Dermis microvascular lymphatic vessel endothelial cell (primary cell): ENCODE results near the gene LAMTOR2. TPM values are rescaled to one million over a fixed set of nuclear protein-coding genes. Genes with fewer than 3 reads are reported as not detected.
A peak's percentile ranks its signal among the peaks of the same experiment; 100 is the strongest.

Experiments used
- DNase-seq, 2 donors: peaks; one replicate each; pipeline versions ENCODE4 v3.0.0 to v3.0.0-alpha.2; 2010; ENCODE audit warnings: low read depth in 2 of 2
- total RNA-seq: library from RNA; depleted of rRNA; stranded (reverse); fragments of >200 nt; gene quantifications from 2 replicates; pipeline ENCODE4 v1.2.1, GENCODE V29; 2014

LAMTOR2 gene
- total RNA-seq, 1 donor from 2014 or later = 83.2 TPM

- no peak for DNase-seq
Observed at GRCh38 chr1:156075775-156076204, 21.2 kb downstream of the LAMTOR2 start.

DNA sequence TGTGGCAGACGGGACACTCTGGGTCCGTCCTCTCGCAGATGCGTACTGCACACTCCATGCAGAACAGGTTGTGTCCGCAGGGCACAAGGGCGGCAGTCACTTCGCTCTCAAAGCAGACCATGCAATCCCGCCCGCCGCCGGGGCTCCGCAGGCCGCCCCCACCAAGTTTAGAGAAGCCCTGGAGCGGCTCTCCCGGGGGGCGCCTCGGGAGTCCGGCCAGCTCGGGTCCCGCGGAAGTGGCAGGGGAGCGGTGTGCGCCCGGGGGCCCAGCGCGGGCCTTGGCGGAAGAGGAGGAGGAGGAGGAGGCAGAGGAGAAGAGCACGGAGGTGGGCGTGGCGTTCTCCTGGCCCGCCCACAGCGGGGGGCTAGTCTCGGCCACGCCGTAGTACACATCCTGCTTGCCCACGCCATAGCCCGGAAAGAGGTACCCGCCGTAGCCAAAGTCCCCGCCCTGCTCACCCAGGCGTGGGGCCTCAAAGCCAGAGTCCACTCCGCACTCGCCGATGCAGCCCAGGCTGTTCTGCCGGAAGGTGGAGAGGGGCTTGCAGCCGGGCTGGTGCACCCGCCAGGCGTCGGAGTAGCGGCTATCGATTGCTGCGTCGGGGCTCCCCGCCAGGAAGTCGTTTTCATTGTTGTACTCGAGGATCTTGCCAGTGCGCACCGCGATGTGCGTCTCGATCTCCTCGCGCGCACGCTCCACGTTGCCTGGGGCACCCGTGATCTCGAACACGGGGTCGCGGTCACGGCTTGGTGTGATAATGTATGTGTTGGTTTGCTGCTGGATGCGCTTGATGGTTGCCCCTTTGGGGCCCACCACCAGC, 22.2 kb downstream of the LAMTOR2 start:
- DNase-seq = peak in 1 of 2 donors; percentile 46

DNA sequence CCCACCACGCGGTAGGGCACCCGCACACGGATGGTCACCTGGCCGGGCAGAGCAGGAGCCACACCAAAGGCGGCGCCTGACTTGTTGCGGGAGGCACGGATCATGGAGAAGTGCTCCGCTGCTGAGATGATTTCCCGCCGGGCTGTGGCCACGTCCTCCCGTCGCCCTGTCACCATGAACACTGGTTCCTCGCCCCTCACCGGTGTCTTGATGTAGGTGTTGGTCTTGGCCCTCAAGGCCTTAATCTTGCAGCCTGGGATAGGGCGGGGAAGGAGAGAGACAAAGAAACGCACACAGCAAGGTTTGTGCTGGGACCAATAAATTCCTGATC, 22.8 kb downstream of the LAMTOR2 start:
- DNase-seq = no peak

- DNase-seq = no peak
Observed at GRCh38 chr1:156078728-156079127, 24.1 kb downstream of the LAMTOR2 start.

DNA sequence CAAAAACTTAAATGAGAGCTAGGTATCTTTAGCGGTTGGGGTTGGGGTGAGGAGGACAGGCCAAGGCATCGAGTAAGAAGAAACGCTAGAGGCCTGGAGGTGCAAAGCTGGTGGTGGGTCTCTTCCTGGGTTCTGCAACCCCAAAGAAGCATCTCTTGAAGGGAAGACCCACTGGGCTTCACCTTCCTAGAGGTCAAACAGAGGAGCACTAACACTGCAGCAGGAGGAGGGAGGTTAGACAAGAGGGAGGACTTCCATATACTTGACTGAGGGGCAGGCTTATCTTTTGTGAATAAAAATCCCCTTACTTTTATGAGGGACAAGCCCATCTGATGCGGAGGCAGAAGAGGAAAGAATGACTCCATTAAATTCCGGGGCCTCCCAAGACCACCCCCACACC, 25.2 kb downstream of the LAMTOR2 start:
- DNase-seq = no peak

- DNase-seq = no peak
Observed at GRCh38 chr1:156080241-156080862, 25.8 kb downstream of the LAMTOR2 start.

DNA sequence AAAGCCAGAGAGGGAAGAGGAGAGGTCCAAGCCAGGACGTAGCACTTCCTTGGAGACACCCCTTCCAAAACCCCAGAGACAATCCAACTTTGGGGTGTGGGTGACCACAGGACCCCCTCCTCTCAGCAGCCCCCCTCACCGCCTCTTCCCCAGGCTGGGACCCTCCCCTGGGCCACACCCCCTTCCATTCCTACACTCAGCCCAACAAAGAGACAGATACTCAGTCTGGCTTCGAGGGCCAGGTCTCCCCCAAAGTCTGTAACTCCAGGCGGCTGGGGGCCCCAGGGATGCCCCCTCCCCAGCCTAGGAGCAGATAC, 26.2 kb downstream of the LAMTOR2 start:
- DNase-seq = no peak

DNA sequence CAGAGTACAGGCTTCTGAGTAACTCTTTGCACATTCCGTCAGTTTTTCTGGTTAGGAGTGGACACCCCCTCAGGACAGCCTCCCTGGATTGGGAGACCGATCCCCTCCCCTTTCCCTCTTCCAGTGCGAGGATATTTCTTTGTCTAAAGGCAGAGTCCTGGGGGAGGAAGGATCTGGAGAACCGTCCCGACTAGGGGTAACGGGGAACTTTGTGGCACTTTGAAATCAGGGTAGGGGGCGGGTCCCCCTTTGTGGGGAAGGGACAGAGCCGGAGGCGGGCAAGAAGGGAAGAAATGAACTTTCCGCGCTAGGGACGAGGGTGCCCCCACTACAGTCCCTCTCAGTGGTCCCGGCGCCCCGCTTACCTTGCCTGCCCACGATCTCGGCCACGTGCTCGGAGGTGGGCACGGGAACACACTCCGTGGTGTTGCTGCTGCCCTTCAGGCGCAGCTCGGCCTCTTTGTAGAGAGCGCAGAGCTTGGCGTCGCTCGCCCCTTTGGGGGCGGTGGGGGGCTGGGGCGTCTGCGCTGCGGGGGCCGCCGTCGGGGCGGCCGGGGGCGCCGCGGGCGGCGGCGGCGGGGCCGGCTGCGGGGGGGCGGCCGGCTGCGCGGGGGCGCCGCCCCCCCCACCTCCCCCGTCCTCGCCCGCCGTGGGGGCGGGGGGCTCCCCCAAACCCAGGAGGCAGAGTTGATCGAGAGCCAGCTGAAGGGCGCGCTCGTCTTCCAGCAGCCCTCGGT, 26.8 kb downstream of the LAMTOR2 start:
- no peak for DNase-seq

DNA sequence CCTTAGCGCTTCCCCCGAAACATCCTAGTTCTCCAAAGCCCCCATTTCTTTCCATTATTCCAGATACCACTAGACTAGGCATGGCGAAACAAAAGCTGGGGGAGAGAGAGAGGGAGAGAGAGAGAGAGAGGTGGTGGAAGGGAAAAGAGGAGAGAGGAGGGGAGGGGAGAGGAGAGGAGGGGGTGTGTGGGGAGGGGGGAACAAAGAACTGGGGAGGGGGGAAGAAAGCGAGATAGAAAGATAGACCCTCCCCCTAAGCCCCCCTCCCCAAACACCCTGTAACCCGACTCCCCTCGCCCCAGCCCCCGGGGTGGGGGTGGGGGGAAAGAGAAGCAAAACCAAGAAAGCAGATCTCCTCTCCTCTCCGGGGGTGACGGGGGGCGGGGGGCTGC, 27.3 kb downstream of the LAMTOR2 start:
- DNase-seq = no peak

DNA sequence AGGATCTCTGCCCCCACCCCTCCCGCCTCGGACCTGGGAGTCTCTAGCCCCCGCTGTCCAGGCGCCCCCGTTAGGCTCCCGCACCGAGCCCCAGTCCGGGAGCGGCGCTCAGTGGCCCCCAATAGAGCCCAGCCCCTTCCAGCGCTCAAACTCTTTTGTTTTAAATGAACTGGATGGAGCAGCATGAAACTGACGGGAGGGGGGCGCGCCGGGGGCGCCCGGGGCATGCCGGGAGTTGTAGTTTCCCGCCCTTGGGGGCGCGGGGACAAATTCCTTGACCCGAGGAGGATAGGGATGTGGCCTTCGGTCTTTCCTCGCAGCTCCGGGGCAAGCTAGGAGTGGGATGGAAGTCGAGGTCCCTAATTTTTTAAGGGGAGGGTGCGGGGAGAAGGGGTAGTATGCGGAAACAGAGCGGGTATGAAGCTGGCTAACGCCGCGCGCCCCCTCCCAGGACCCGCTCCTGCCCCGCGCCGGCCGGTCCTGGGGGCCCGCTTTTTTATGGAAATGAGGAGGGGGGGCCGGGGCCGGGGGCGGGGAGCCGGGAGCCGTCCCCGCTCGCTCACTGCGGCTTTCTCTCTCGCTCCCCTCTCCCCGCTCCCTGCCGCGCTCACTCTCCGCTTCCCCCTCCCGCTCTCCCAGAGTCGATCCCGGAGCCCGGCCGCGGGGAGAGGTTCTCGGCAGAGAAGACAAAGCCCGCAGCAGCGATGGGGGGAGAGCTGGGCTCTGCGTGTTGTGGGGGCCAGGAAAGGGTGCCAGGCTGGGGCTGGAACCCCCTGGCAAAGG, 27.9 kb downstream of the LAMTOR2 start, which contains the start of gene MEX3A:
Gene MEX3A (minus strand): TSS at position 157 of the 783 bp plus-strand sequence. CDS start 467 bp downstream, outside the sequence.
- peak; percentile 34 to 79 for DNase-seq

DNA sequence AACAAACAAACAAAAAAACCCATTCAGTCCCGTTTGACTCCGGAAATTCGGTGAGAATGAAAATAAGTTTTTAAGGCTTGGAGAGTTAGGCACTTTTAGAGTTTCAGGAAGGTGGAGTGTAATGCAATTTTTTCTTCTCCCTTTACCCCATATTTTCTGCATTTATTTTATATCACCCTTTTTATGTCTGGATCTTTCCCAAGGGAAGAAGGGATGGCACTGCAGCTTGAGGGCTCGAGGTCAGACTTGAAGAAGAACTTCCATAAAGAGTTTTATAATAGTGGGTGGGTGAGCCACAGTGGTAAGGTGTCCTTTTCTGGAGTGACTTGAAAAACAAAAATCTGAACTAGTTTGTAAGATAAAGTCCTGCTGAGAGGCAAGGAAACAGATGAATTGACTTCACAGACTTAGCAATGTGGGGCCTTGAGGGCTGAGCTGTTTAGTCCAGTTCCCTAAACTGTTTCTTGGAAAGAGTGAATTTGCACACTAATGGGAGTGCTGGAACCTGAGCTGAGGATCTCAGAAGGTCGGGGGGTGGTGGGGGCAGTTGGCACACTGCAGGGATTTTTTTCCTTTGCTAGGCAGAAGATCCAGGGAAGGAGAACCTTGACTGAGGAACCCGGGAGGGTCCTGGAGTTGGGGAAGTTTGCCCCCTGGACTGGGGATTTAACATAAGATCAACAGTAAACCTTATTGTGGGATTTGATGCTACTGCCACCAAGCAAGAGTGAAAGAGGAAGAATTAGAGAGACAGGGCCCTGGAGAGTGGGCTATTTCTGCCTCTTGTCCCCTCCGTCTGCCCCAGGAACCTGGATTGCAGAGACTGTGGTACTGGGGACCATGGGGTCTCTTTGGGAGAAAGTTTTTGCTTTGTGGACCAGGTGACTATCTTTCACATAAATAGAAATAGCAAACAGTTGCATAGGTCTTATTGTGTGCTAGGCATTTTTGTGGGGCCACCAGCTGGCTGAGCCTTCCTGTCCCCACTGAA, 29.5 kb downstream of the LAMTOR2 start:
- DNase-seq = no peak

- peak; percentile 57 to 93 for DNase-seq
Observed at GRCh38 chr1:156086256-156086662, 31.7 kb downstream of the LAMTOR2 start.

GRCh38 chr1:156089704-156090103, 35.1 kb downstream of the LAMTOR2 start:
- no peak for DNase-seq

DNA sequence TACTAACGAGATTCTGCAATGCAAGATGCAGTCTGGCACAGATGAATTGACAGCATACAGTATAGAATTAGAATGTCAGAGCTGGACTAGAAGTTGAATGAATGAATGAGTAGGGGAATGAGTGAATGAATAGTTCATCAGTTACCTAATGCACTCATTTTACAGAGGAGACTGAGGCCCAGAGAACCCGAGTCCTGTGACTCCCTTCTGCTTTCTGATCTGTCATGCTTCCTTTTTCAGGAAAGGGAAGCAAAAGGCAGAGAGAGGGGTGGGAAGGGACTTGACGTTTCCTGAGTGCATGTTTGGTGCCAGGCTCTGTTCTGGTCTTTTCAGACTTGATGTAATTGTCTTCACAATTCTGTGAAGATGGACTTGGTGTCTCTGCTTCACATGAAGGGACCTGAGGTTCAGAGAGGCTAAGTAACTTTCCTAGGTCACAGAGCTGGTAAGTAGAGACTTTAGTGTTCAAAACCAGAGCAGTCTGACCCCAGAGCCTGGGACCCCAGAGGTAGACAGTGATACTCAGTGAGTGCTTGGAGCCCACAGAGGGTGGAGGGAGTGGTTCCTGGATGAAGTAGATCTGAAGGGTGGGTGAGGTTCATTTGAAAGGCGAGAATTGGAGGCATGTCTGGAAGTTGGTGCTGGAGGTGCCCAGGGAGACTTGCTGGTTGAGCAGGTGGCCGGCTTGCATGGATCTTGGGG, 35.7 kb downstream of the LAMTOR2 start:
- DNase-seq = no peak

DNA sequence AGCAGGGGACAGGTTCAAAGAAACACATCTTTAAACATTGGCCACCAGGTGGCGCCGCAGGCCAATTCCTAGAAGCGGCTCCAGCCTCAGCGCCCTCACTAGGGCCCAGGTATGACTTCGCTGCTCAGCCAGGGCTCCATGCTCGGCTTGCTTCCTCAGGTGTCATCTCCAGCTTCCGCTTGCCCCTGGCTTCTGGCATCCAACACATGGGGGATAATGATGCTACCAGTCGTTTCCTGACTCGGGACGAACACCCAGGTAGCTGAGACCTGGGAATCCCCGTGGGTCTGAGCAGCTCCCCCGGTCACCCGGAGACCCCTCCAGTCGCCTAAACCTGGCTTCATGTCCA, 36.2 kb downstream of the LAMTOR2 start:
- peak; percentile 53 to 84 for DNase-seq

DNA sequence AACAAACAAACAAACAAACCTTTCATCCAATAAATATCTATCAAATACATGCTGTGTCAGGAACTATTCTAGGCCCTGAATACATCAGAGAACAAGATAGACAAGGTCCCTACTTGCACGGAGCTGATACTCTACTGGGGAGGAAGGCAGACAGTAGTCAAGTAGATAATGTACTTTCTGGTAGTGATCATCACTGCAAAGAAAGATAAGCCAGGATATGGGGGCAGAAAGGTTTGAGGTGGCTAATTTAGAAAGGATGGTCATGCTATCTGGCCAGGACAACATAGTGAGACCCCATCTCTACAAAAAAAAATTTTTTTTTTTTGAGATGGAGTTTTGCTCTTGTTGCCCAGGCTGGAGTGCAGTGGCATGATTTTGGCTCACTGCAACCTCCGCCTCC, 37.0 kb downstream of the LAMTOR2 start:
- no peak for DNase-seq

GRCh38 chr1:156095906-156096508, 41.4 kb downstream of the LAMTOR2 start:
- no peak for DNase-seq

- DNase-seq = peak; percentile 90 to 99
Observed at GRCh38 chr1:156096640-156097391, 42.2 kb downstream of the LAMTOR2 start.
